Left ventricle myocardium inferior (tissue), 1 donor: Measurements from ENCODE around the gene DBT. TPM values are rescaled to one million over a fixed set of nuclear protein-coding genes. Genes with fewer than 3 reads are reported as not detected.
A peak's percentile ranks its signal among the peaks of the same experiment; 100 is the strongest.
"Not testable (repeated sequence)": the region's sequence is repeated elsewhere in the genome, so short reads cannot be mapped to it uniquely, and the experiment has no call there.

Experiments
- DNase-seq: peaks from one replicate; pipeline ENCODE4 v3.0.0-alpha.2; 2020
- H3K27ac ChIP-seq: fragments of 200-600 bp; replicated peaks from 2 replicates; pipeline ENCODE4 v1.8.0; 2021
- H3K27me3 ChIP-seq: fragments of 200-600 bp; 2 replicates; pipeline ENCODE4 v1.8.0; 2021; ENCODE audit warnings: low read depth
- H3K36me3 ChIP-seq: fragments of 200-600 bp; 2 replicates; pipeline ENCODE4 v1.8.0; 2021
- H3K4me1 ChIP-seq: fragments of 200-600 bp; 2 replicates; pipeline ENCODE4 v1.8.0; 2021
- H3K4me3 ChIP-seq: fragments of 200-600 bp; 2 replicates; pipeline ENCODE4 v1.8.0; 2021; ENCODE audit warnings: mild to moderate bottlenecking, moderate library complexity
- H3K9me3 ChIP-seq: fragments of 200-600 bp; replicated peaks from 2 replicates; pipeline ENCODE4 v1.8.0; 2021
- intact Hi-C: fragments of 100-400 bp; cut with micrococcal nuclease; formaldehyde crosslinking; loops from one replicate; pipeline ENCODE4 v1.11.0; 2022
- total RNA-seq: library from RNA; stranded (reverse); fragmentation: NEBNext Ultra II Directional; extraction: Animal tissue kit (Norgen Biotek cat#: 25700); gene quantifications from one replicate; pipeline ENCODE4 v1.2.1, GENCODE V29; 2021
- TF ChIP-seq, protein P1 (sequence below): fragments of 200-600 bp; IDR thresholded peaks from 2 replicates; pipeline ENCODE4 v1.8.0; 2021; ENCODE audit warnings: antibody characterized with exemption, mild to moderate bottlenecking, borderline replicate concordance
- donor health status: DM: no; HTN: yes; CAD: no; lungs with severe emphysema.

The DBT gene
- total RNA-seq, 1 donor from 2014 or later = 38.8 TPM

DNA sequence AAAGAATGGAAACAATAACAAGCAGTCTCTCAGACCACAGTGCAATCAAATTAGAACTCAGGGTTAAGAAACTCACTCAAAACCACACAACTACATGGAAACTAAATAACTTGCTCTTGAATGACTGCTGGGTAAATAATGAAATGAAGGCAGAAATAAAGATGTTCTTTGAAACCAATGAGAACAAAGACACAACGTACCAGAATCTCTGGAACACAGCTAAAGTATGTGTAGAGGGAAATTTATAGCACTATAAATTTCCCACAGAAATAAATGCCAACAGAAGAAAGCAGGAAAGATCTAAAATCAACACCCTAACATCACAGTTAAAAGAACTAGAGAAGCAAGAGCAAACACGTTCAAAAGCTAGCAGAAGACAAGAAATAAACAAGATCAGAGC lies 46.9 kb downstream of the DBT start:
- H3K4me1 ChIP-seq, H3K27ac ChIP-seq, DNase-seq, H3K4me3 ChIP-seq, intact Hi-C loops, H3K27me3 ChIP-seq: not testable (repeated sequence)
- H3K9me3 ChIP-seq = peaks cover 11% of the 10 kb centered on the region
- peaks cover 89% of the 10 kb centered on the region for H3K36me3 ChIP-seq

DNA sequence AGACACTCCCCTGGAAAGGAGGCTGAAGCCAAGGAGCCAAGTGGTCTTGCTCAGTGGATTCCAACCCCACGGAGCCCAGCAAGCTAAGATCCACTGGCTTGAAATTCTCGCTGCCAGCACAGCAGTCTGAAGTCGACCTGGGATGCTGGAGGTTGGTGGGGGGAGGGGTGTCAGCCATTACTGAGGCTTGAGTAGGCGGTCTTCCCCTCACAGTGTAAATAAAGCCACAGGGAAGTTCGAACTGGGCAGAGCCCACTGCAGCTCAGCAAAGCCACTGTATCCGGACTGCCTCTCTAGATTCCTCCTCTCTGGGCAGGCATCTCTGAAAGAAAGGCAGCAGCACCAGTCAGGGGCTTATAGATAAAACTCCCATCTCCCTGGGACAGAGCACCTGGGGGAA lies 49.6 kb downstream of the DBT start:
- H3K4me1 ChIP-seq, DNase-seq, H3K9me3 ChIP-seq, H3K4me3 ChIP-seq, H3K27ac ChIP-seq, intact Hi-C loops, H3K27me3 ChIP-seq: not testable (repeated sequence)
- peaks cover 82% of the 10 kb centered on the region for H3K36me3 ChIP-seq

DNA sequence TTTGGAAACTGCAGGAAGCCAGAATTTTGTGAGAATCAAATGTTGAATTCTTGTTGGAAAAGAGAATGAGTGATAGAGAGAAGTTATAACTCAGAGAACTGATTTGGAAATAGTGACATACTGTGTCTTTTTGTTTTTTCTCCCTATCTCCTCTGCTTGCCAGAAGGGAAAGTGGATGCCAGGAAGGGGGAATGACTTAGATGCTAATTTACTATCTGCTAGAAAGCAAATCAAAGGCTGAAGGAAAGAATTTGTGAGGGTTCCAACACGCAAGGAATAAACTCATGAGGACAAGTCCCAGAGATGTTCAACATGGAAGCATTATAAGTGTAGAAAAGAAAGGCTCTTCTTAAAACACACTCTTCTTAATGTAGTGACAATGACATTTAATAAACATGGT lies 51.0 kb downstream of the DBT start:
- H3K9me3 ChIP-seq = no peaks in the 10 kb centered on the region
- no peak for DNase-seq
- no peaks in the 10 kb centered on the region for H3K27me3 ChIP-seq
- intact Hi-C loops = no loop called here
- no peak overlapping the region for H3K4me3 ChIP-seq
- peaks cover 76% of the 10 kb centered on the region for H3K36me3 ChIP-seq
- TF ChIP-seq, protein P1, sequence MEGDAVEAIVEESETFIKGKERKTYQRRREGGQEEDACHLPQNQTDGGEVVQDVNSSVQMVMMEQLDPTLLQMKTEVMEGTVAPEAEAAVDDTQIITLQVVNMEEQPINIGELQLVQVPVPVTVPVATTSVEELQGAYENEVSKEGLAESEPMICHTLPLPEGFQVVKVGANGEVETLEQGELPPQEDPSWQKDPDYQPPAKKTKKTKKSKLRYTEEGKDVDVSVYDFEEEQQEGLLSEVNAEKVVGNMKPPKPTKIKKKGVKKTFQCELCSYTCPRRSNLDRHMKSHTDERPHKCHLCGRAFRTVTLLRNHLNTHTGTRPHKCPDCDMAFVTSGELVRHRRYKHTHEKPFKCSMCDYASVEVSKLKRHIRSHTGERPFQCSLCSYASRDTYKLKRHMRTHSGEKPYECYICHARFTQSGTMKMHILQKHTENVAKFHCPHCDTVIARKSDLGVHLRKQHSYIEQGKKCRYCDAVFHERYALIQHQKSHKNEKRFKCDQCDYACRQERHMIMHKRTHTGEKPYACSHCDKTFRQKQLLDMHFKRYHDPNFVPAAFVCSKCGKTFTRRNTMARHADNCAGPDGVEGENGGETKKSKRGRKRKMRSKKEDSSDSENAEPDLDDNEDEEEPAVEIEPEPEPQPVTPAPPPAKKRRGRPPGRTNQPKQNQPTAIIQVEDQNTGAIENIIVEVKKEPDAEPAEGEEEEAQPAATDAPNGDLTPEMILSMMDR = no peak
- H3K27ac ChIP-seq = no peak overlapping the region
- H3K4me1 ChIP-seq = no peaks in the 10 kb centered on the region

DNA sequence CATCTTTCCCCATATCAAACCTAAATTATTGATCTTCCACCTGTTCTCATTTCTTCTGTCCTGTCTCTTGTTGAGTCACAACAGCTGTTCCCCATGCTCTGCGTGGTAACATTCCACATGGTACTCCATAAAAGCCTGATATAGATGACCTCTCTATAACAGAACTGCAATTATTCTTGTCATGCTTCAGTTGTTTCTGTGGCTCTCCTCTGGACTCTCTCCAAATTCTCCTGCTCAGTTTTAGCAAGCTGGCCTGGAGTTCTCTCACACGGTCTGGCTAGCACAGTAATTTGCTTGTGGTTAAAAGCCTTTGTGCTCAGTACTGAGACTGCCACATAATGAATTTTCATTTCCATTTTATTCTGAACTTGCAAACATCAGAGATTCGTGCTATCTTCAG lies 61.0 kb downstream of the DBT start:
- Histone ChIP-seq H3K27me3 (no peaks in the 10 kb centered on the region), H3K9me3 (no peaks in the 10 kb centered on the region), H3K4me3 (peak overlapping the region; percentile 43), H3K4me1 (peaks cover 15% of the 10 kb centered on the region), H3K36me3 (peaks cover 11% of the 10 kb centered on the region), H3K27ac (peak overlapping the region; percentile 91)
- intact Hi-C loops = no loop called here
- TF ChIP-seq, protein P1 = no peak
- DNase-seq = no peak

DNA sequence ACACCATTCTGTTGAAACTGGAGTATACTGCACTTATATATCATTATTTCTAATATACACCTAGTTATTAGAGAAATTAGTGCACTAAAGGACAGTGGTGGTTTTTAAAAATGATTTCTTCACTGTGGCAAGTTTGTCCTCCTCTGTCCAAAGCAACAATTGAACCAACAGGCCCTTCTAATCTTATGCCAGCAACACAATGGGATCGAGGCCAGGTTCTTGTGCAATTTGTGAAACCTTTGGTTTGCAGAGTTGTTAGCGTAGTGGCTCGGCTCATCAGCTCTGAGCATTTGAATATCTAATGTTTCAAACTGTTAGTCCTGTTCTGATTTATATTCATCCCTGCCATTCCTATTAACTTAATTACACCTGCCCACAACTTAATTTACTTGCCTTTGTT lies 61.7 kb downstream of the DBT start:
- peak overlapping the region; percentile 91 for H3K27ac ChIP-seq
- no peaks in the 10 kb centered on the region for H3K9me3 ChIP-seq
- peaks cover 4% of the 10 kb centered on the region for H3K36me3 ChIP-seq
- TF ChIP-seq, protein P1 = no peak
- H3K4me3 ChIP-seq = peak overlapping the region; percentile 43
- H3K27me3 ChIP-seq = no peaks in the 10 kb centered on the region
- peak; percentile 45 for DNase-seq
- H3K4me1 ChIP-seq = peaks cover 15% of the 10 kb centered on the region
- intact Hi-C loops = no loop called here

DNA sequence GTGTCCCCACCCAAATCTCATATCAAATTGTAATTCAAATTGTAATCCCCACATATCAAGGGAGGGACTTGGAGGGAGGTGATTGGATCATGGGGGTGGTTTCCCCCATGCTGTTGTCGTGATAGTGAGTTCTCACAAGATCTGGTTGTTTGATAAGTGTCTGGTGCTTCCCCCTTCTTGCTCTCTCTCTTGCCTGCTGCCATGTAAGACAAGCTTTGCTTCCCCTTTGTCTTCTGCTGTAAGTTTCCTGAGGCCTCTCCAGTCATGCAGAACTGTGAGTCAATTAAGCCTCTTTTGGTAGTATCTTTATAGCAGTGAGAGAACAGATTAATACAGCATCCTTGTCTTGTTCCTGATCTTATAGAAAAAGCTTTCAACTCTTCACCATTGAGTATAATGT lies 65.1 kb downstream of the DBT start:
- no peak overlapping the region for H3K27ac ChIP-seq
- intact Hi-C loops = no loop called here
- H3K4me3 ChIP-seq = no peak overlapping the region
- H3K4me1 ChIP-seq = peaks cover 8% of the 10 kb centered on the region
- DNase-seq = no peak
- TF ChIP-seq, protein P1 = no peak
- H3K9me3 ChIP-seq = peaks cover 6% of the 10 kb centered on the region
- no peaks in the 10 kb centered on the region for H3K27me3 ChIP-seq
- H3K36me3 ChIP-seq = no peaks in the 10 kb centered on the region

DNA sequence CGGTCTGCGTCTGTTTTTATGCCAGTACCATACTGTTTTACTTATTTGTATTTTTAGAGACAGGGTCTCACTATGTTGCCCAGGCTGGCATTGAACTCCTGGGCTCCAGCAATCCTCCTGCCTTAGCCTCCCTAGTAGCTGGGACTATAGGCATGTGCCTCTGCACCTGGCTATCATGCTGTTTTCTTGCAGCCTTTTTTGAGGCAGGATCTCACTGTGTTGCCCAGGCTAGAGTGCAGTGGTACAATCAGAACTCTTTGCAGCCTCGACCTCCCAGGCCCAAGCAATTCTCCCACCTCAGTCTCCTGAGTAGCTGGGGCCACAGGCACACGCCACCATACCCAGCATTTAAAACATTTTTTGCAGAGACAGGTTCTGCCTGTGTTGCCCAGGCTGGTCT lies 66.3 kb downstream of the DBT start:
- H3K36me3 ChIP-seq = no peaks in the 10 kb centered on the region
- no peaks in the 10 kb centered on the region for H3K27me3 ChIP-seq
- no peak for DNase-seq
- H3K9me3 ChIP-seq = peaks cover 6% of the 10 kb centered on the region
- H3K27ac ChIP-seq = no peak overlapping the region
- H3K4me3 ChIP-seq = no peak overlapping the region
- TF ChIP-seq, protein P1 = no peak
- H3K4me1 ChIP-seq = peaks cover 7% of the 10 kb centered on the region
- intact Hi-C loops = no loop called here
